KOPT-K1 (cell line): ENCODE results near the gene ARMC9.
"Not testable (repeated sequence)": the region's sequence is repeated elsewhere in the genome, so short reads cannot be mapped to it uniquely, and the experiment has no call there.

Source experiments
- H3K27ac ChIP-seq: fragments of 200-600 bp; sonication (generic); 2 replicates; pipeline ENCODE4 v1.5.1; 2016; ENCODE audit warnings: antibody characterized with exemption, mild to moderate bottlenecking, low read depth, low read length; ENCODE audit not compliant: poor library complexity, severe bottlenecking
- H3K36me3 ChIP-seq: fragments of 200-600 bp; sonication (generic); 2 replicates; pipeline ENCODE4 v1.5.1; 2017; ENCODE audit warnings: antibody characterized with exemption, mild to moderate bottlenecking, low read length, moderate library complexity; ENCODE audit not compliant: insufficient read depth
- H3K9me3 ChIP-seq: fragments of 200-600 bp; sonication (generic); 2 replicates; pipeline ENCODE4 v1.5.1; 2017; ENCODE audit warnings: antibody characterized with exemption, low read length, mild to moderate bottlenecking; ENCODE audit not compliant: insufficient read depth, poor library complexity, severe bottlenecking

ARMC9 gene

DNA sequence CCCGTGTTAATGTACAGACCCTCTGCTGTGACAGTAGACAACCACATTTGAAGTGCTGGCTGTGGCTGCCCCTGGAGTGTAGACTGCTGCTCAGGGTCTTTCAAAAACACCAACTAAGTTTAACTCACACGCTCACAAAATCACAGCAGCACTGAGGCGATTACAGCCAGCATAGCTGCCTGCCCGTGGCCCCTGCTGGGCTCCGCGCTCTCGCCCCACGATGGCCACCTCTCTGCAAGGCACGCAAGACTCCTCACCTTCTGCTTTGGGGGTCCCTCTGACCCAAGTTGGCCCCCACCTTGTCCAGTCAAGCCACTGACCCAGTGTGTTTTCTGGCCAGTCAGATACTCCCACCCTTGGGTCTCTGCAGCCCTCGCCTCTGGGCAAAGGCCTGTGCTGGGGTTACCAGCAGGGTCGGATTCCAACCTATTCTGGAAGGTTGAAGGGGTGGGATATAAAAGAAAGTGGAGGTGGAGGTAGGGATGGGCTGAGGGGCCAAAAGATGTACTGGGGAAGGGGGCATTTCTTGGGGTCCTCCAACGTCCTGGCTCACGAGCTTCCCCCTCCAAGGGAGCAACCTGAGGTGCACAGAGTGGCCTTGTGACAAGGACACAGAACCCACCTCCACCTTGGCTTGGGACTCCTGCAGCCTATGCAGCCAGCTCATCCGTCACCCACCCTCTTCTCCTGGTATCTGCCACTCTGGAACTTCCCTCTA, 194.2 kb downstream of the ARMC9 start:
- Histone ChIP-seq H3K27ac (peak overlapping the region; percentile 52), H3K36me3 (no peaks in the 10 kb centered on the region), H3K9me3 (no peaks in the 10 kb centered on the region)

GRCh38 chr2:231393149-231394131, 195.0 kb downstream of the ARMC9 start:
- Histone ChIP-seq H3K36me3 (no peaks in the 10 kb centered on the region), H3K9me3 (no peaks in the 10 kb centered on the region), H3K27ac (peak overlapping the region; percentile 52)

- Histone ChIP-seq H3K27ac (peak overlapping the region; percentile 52), H3K36me3 (no peaks in the 10 kb centered on the region)
Measured at GRCh38 chr2:231394211-231395141, 196.0 kb downstream of the ARMC9 start.

DNA sequence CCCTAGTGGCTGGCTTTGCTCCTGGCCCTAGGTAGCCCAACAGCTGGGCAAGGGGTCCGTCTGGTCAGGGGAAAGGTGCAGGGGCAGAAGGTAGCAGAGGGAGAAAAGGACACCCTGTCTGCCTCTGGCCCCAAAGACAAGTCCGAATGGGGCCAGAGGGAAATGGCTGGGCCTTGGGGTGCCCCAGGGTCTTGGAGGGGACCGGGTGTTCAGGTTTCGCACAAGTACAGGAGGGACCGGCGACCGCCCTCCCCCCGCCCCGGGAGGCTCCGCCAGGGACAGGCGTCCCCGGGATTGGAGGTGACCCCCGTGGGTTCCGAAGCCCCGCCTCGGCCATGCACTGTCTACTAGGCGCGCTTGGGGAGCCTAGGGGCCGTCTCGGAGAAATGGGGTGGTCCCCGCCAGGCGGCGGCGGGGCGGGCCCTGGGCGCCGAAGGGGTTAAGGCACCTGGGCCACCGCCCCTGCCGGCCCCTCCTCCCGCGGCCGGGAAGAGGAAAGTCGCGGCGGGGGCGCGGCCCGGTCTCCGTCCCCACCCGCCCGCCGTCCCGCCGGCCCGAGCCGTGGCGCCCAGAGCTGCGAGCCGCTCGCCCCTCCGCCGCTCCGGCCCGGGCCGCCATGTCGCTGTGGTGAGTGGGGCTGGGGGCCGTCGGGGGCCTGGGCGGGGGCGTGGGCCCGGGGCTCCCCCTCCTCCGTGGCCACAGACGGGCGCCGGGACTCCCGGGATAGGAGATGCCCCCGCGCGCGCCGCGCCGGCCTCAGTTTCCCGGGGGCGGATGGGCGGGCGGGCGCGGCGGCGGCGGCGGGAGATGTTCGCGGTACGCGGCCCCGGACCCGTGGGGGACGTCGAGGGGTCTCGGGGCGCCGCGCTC, 197.0 kb downstream of the ARMC9 start, which contains the start of gene B3GNT7:
Gene B3GNT7 (plus strand): TSS at position 523 of the 870 bp plus-strand sequence. CDS start 94 bp downstream, at position 617.
- no peaks in the 10 kb centered on the region for H3K36me3 ChIP-seq
- H3K27ac ChIP-seq = no peak within 1 kb of the TSS
- no peaks in the 10 kb centered on the region for H3K9me3 ChIP-seq

More at GRCh38 chr2:231394211-231395141, 196.0 kb downstream of the ARMC9 start:
- H3K9me3 ChIP-seq = no peaks in the 10 kb centered on the region

- no peaks in the 10 kb centered on the region for H3K9me3 ChIP-seq
- no peak overlapping the region for H3K27ac ChIP-seq
- no peaks in the 10 kb centered on the region for H3K36me3 ChIP-seq
Measured at GRCh38 chr2:231396058-231396821, 197.8 kb downstream of the ARMC9 start.

- no peak overlapping the region for H3K27ac ChIP-seq
Measured at GRCh38 chr2:231397011-231397927, 198.8 kb downstream of the ARMC9 start.

GRCh38 chr2:231397928-231398294, 199.5 kb downstream of the ARMC9 start:
- H3K27ac ChIP-seq = no peak overlapping the region
- no peaks in the 10 kb centered on the region for H3K36me3 ChIP-seq
- no peaks in the 10 kb centered on the region for H3K9me3 ChIP-seq

More at GRCh38 chr2:231397011-231397927, 198.8 kb downstream of the ARMC9 start:
- H3K36me3 ChIP-seq = no peaks in the 10 kb centered on the region
- no peaks in the 10 kb centered on the region for H3K9me3 ChIP-seq

- Histone ChIP-seq H3K36me3 (no peaks in the 10 kb centered on the region), H3K27ac (no peak overlapping the region), H3K9me3 (no peaks in the 10 kb centered on the region)
Measured at GRCh38 chr2:231398585-231398984, 200.2 kb downstream of the ARMC9 start.

GRCh38 chr2:231399046-231399852, 200.8 kb downstream of the ARMC9 start:
- no peak overlapping the region for H3K27ac ChIP-seq
- no peaks in the 10 kb centered on the region for H3K36me3 ChIP-seq
- H3K9me3 ChIP-seq = no peaks in the 10 kb centered on the region

- Histone ChIP-seq H3K27ac (no peak overlapping the region), H3K36me3 (no peaks in the 10 kb centered on the region), H3K9me3 (no peaks in the 10 kb centered on the region)
Measured at GRCh38 chr2:231399853-231400680, 201.6 kb downstream of the ARMC9 start.

DNA sequence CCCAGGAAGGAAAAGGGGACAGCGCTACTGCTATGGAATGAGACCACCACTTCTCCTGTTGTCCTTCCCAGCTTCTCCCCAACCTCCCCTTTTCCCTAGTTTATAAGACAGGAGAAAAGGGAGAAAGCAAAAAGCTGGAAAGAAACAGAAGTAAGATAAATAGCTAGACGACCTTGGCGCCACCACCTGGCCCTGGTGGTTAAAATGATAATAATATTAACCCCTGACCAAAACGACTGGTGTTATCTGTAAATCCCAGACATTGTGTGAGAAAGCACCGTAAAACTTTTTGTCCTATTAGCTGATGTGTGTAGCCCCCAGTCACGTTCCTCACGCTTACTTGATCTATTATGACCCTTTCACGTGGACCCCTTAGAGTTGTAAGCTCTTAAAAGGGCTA, 202.2 kb downstream of the ARMC9 start:
- not testable (repeated sequence) for H3K36me3 ChIP-seq, H3K27ac ChIP-seq, H3K9me3 ChIP-seq
